ENCODE measurements around the gene APOBEC3G. TPM values are rescaled to one million over a fixed set of nuclear protein-coding genes. Genes with fewer than 3 reads are reported as not detected.
A peak's percentile ranks its signal among the peaks of the same experiment; 100 is the strongest.

The APOBEC3G gene
- total RNA-seq, 4 donors from 2014 or later, result 6.5 to 27.5 (median 11.4) TPM

DNA sequence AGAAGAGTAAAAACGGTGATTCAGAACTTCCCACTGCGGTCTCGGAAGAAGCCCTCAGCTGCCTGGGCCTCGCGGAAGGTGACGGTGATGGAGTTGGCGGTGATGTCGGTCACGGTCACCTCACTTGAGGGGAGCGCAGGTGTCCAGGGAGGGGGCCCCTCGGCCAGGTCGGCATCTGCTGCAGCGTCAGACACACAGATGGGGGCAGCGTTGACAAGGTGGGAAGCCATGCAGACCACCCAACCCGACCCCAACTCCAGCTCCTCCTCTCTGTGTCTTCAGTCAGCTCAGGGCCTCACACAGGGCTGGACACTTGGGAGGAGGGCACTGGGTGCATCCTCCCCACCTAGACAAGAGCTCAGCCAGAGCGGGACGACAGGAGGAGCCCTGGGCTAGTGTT is 56.8 kb downstream of the APOBEC3G start:
- DNase-seq (ENCODE audit: low spot score in 2 of 2), result no peak
- Histone ChIP-seq H3K4me3 (no peak overlapping the region), H3K4me1 (peaks cover 0 to 42% (median 15%) of the 10 kb centered on the region in 4 donors), H3K27me3 (no peaks in the 10 kb centered on the region), H3K9me3 (no peaks in the 10 kb centered on the region), H3K27ac (no peak overlapping the region), H3K36me3 (peaks cover 0 to 78% (median 4%) of the 10 kb centered on the region in 3 donors)
- WGBS, 2 donors, result 83 to 91% methylated on average over 15 to 17 of the region's 17 CpGs
- TF ChIP-seq, protein P1, sequence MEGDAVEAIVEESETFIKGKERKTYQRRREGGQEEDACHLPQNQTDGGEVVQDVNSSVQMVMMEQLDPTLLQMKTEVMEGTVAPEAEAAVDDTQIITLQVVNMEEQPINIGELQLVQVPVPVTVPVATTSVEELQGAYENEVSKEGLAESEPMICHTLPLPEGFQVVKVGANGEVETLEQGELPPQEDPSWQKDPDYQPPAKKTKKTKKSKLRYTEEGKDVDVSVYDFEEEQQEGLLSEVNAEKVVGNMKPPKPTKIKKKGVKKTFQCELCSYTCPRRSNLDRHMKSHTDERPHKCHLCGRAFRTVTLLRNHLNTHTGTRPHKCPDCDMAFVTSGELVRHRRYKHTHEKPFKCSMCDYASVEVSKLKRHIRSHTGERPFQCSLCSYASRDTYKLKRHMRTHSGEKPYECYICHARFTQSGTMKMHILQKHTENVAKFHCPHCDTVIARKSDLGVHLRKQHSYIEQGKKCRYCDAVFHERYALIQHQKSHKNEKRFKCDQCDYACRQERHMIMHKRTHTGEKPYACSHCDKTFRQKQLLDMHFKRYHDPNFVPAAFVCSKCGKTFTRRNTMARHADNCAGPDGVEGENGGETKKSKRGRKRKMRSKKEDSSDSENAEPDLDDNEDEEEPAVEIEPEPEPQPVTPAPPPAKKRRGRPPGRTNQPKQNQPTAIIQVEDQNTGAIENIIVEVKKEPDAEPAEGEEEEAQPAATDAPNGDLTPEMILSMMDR (IDR thresholded peaks at IDR 0.05), result no peak
- no peak for TF ChIP-seq EP300 (IDR thresholded peaks at IDR 0.05)
- TF ChIP-seq POLR2A (IDR thresholded peaks at IDR 0.05), result no peak

- WGBS, 2 donors, result 80 to 89% methylated on average over 20 to 35 of the region's 35 CpGs
- H3K4me1 ChIP-seq, result peaks cover 0 to 42% (median 15%) of the 10 kb centered on the region in 4 donors
- DNase-seq (ENCODE audit: low spot score in 2 of 2), result no peak
Observed at GRCh38 chr22:39134366-39135091, 57.5 kb downstream of the APOBEC3G start.

GRCh38 chr22:39135092-39135896 is 58.2 kb downstream of the APOBEC3G start:
- Histone ChIP-seq H3K36me3 (peaks cover 0 to 71% (median 4%) of the 10 kb centered on the region in 3 donors), H3K4me1 (peaks cover 0 to 48% (median 15%) of the 10 kb centered on the region in 4 donors), H3K4me3 (no peak overlapping the region), H3K27ac (no peak overlapping the region), H3K27me3 (no peaks in the 10 kb centered on the region), H3K9me3 (no peaks in the 10 kb centered on the region)
- TF ChIP-seq, protein P1 (IDR thresholded peaks at IDR 0.05), result peak in 3 of 5 experiments; percentile 10 to 19 (median 18)
- no peak for TF ChIP-seq EP300 (IDR thresholded peaks at IDR 0.05)
- DNase-seq (ENCODE audit: low spot score in 2 of 2), result no peak
- 53 to 55% methylated on average over 14 to 15 of the region's 15 CpGs for WGBS, 2 donors

More at GRCh38 chr22:39134366-39135091, 57.5 kb downstream of the APOBEC3G start:
- H3K27me3 ChIP-seq, result no peaks in the 10 kb centered on the region
- no peak for TF ChIP-seq EP300 (IDR thresholded peaks at IDR 0.05)
- TF ChIP-seq, protein P1 (IDR thresholded peaks at IDR 0.05), result no peak
- no peak for TF ChIP-seq POLR2A (IDR thresholded peaks at IDR 0.05)
- H3K27ac ChIP-seq, result no peak overlapping the region
- H3K4me3 ChIP-seq, result no peak overlapping the region
- H3K36me3 ChIP-seq, result peaks cover 0 to 76% (median 4%) of the 10 kb centered on the region in 3 donors
- H3K9me3 ChIP-seq, result no peaks in the 10 kb centered on the region

DNA sequence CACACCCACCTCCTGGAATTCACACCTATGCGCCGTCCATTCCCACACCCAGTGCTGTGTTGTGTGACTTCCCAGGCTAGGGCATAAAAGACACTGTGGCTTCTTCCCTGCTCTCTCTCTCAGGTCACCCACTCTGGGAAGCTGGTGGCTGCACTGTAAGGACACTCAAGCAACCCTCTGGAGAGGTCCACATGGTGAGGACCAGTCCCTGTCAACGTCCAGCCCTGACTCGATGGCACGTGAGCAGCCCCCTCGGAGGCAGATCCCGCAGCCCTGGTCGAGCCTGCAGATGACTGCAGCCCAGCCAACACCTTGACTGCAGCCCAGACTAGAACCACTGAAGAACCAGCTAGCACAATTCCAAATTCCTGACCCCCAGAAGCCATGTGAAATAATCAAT is 59.2 kb downstream of the APOBEC3G start:
- 84 to 85% methylated on average over 8 of the region's 8 CpGs for WGBS, 2 donors

More for the DNA sequence above, 59.2 kb downstream of the APOBEC3G start:
- H3K36me3 ChIP-seq, result peaks cover 0 to 78% (median 4%) of the 10 kb centered on the region in 3 donors
- H3K27me3 ChIP-seq, result no peaks in the 10 kb centered on the region
- TF ChIP-seq, protein P1 (IDR thresholded peaks at IDR 0.05), result no peak
- DNase-seq (ENCODE audit: low spot score in 2 of 2), result no peak
- H3K27ac ChIP-seq, result no peak overlapping the region
- peaks cover 0 to 46% (median 11%) of the 10 kb centered on the region in 4 donors for H3K4me1 ChIP-seq
- H3K4me3 ChIP-seq, result no peak overlapping the region
- H3K9me3 ChIP-seq, result no peaks in the 10 kb centered on the region

Small RNA genes lying within 50 kb of the gene (small RNA-seq; reads per million reads assigned to genes)
- gene AL022318.2, result not detected
- not detected for gene COX5BP7

Other genes with a start within 250 kb of the APOBEC3G start
- gene NPTXR, start 233.2 kb upstream of the APOBEC3G start, total RNA-seq, result 10 to 100 TPM in 1 of 4 donors, 1 to 10 TPM in 3; 7.5 to 12.3 (median 8.4) TPM
- 10 to 100 TPM; 50.0 to 78.0 (median 56.8) TPM for gene CBX6, start 205.1 kb upstream of the APOBEC3G start, total RNA-seq
- gene APOBEC3A, start 119.7 kb upstream of the APOBEC3G start, total RNA-seq, result 1 to 10 TPM in 1 of 4 donors, not detected in 3; 3.3 TPM
- gene APOBEC3B, start 94.9 kb upstream of the APOBEC3G start, total RNA-seq, result 1 to 10 TPM in 1 of 4 donors, under 1 TPM in 2, not detected in 1; 0.39 to 3.3 (median 0.60) TPM
- gene APOBEC3C, start 63.0 kb upstream of the APOBEC3G start, total RNA-seq, result 10 to 100 TPM in 2 of 4 donors, 1 to 10 TPM in 2; 6.6 to 14.4 (median 9.9) TPM
- gene APOBEC3D, start 56.1 kb upstream of the APOBEC3G start, total RNA-seq, result 1 to 10 TPM in 2 of 4 donors, under 1 TPM in 2; 0.44 to 2.1 (median 1.1) TPM
- 1 to 10 TPM; 3.5 to 7.8 (median 5.2) TPM for gene APOBEC3F, start 36.4 kb upstream of the APOBEC3G start, total RNA-seq
- gene APOBEC3H, start 20.0 kb downstream of the APOBEC3G start, total RNA-seq, result 1 to 10 TPM in 1 of 4 donors, not detected in 3; 1.1 TPM
- 100 to 1,000 TPM; 189 to 264 (median 206) TPM for gene CBX7, start 75.4 kb downstream of the APOBEC3G start, total RNA-seq
- 10 to 100 TPM in 2 of 4 donors, 1 to 10 TPM in 2; 7.5 to 22.2 (median 10.2) TPM for gene PDGFB, start 167.7 kb downstream of the APOBEC3G start, total RNA-seq
- gene RPL3, start 242.3 kb downstream of the APOBEC3G start, total RNA-seq, result 1,000 to 10,000 TPM; 1,869 to 2,331 (median 1,970) TPM

Data from tibial nerve (tissue), 4 donors.